Loucy (cell line): ENCODE measurements around the gene RHOD.

ENCODE experiments used
- EZH2phosphoT487 ChIP-seq: fragments of 200-600 bp; IDR thresholded peaks from 2 replicates; pipeline ENCODE4 v1.6.1; 2018; ENCODE audit warnings: antibody characterized with exemption, mild to moderate bottlenecking, moderate library complexity, borderline replicate concordance
- TF ChIP-seq, protein P1 (sequence below): fragments of 200-600 bp; sonication (generic); conservative IDR thresholded peaks from 2 replicates; pipeline ENCODE4 v1.5.1; 2014; ENCODE audit warnings: mild to moderate bottlenecking, antibody characterized with exemption, low read length

DNA sequence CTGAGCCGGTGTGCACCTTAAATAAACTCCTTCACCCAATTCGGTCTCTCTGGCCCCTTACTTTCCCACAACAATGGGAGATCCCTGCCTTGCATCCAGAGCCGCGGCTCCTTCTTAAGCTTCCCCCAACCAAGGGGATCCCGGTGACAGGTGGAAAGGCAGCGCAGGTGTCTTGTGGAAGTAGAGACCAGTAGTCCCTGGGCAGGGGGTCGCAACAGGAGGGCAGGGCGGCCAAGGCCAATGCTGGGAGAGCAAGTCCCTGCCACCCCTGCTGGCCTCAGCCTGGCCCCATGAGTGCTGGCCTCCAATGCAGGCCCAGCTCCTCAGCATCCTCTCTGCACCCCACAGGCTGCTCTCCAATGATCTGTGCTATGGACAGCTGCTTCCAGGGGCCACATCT lies 41.6 kb upstream of the RHOD start:
- no peak for TF ChIP-seq EZH2phosphoT487
- TF ChIP-seq, protein P1, sequence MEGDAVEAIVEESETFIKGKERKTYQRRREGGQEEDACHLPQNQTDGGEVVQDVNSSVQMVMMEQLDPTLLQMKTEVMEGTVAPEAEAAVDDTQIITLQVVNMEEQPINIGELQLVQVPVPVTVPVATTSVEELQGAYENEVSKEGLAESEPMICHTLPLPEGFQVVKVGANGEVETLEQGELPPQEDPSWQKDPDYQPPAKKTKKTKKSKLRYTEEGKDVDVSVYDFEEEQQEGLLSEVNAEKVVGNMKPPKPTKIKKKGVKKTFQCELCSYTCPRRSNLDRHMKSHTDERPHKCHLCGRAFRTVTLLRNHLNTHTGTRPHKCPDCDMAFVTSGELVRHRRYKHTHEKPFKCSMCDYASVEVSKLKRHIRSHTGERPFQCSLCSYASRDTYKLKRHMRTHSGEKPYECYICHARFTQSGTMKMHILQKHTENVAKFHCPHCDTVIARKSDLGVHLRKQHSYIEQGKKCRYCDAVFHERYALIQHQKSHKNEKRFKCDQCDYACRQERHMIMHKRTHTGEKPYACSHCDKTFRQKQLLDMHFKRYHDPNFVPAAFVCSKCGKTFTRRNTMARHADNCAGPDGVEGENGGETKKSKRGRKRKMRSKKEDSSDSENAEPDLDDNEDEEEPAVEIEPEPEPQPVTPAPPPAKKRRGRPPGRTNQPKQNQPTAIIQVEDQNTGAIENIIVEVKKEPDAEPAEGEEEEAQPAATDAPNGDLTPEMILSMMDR: no peak
